Ascending aorta (tissue), 2 donors: Measurements from ENCODE around the gene OSBPL6. TPM values are rescaled to one million over a fixed set of nuclear protein-coding genes. Genes with fewer than 3 reads are reported as not detected.

ENCODE experiments used
- DNase-seq, 2 donors: peaks; one replicate each; pipeline ENCODE4 v3.0.0-alpha.2; 2019; ENCODE audit warnings: low spot score in 2 of 2
- H3K27ac ChIP-seq, 2 donors: fragments of 200-600 bp; sonication (generic); one replicate each; pipeline ENCODE4 v1.5.1; 2016 to 2017; ENCODE audit warnings: mild to moderate bottlenecking in 1 of 2
- H3K27me3 ChIP-seq: fragments of 200-600 bp; sonication (generic); one replicate; pipeline ENCODE4 v1.5.1; 2017
- H3K36me3 ChIP-seq, 2 donors: fragments of 200-600 bp; sonication (generic); one replicate each; pipeline ENCODE4 v1.5.1; 2016
- H3K4me1 ChIP-seq, 2 donors: fragments of 200-600 bp; sonication (generic); one replicate each; pipeline ENCODE4 v1.5.1; 2016 to 2017; ENCODE audit warnings: mild to moderate bottlenecking in 1 of 2
- H3K4me3 ChIP-seq, 2 donors: fragments of 200-600 bp; sonication (generic); one replicate each; pipeline ENCODE4 v1.5.1; 2016 to 2017; ENCODE audit warnings: mild to moderate bottlenecking in 1 of 2
- H3K9me3 ChIP-seq, 2 donors: fragments of 200-600 bp; sonication (generic); one replicate each; pipeline ENCODE4 v1.5.1; 2016
- intact Hi-C: fragments of 100-400 bp; cut with DNase I; formaldehyde crosslinking; loops from one replicate; pipeline ENCODE4 v1.15.1; 2023
- total RNA-seq: library from RNA; depleted of rRNA; stranded (reverse); fragments of >200 nt; gene quantifications from one replicate; pipeline ENCODE4 v1.1.0, GENCODE V29; 2016
- TF ChIP-seq, protein P1 (sequence below), 3 experiments: fragments of 200-600 bp in 2 of 3; fragments of 450-650 bp in 1 of 3; sonication (generic) in 2 of 3; IDR thresholded peaks; one replicate each; pipeline ENCODE4 v1.5.1; 2016 to 2019; ENCODE audit warnings: antibody characterized with exemption in 3 of 3, mild to moderate bottlenecking in 1 of 3, moderate library complexity in 1 of 3

OSBPL6 gene
- total RNA-seq, 1 donor from 2014 or later: 1.4 TPM

DNA sequence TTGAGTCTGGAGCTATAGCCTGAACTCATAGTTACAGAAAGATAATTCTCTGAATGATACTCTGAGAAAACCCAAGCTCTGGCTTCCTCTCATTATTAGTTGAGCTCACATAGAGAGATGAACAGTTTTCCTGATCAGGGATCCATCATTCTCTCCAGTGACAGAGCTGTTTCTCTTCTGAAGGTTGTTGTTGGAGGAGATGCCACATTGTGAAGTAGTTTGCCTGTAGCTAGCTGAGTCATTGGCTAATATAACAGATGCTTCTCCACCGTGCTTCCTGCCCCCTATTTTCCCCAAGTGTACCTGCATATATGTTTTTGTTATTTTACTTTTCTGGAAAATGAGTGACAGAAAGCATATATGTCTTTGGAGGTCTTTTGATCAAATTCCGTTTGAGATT lies 64.6 kb downstream of the OSBPL6 start:
- Histone ChIP-seq H3K4me3 (no peak overlapping the region), H3K36me3 (no peaks in the 10 kb centered on the region), H3K27ac (no peak overlapping the region), H3K4me1 (no peaks in the 10 kb centered on the region), H3K9me3 (no peaks in the 10 kb centered on the region), H3K27me3 (no peaks in the 10 kb centered on the region)
- TF ChIP-seq, protein P1, sequence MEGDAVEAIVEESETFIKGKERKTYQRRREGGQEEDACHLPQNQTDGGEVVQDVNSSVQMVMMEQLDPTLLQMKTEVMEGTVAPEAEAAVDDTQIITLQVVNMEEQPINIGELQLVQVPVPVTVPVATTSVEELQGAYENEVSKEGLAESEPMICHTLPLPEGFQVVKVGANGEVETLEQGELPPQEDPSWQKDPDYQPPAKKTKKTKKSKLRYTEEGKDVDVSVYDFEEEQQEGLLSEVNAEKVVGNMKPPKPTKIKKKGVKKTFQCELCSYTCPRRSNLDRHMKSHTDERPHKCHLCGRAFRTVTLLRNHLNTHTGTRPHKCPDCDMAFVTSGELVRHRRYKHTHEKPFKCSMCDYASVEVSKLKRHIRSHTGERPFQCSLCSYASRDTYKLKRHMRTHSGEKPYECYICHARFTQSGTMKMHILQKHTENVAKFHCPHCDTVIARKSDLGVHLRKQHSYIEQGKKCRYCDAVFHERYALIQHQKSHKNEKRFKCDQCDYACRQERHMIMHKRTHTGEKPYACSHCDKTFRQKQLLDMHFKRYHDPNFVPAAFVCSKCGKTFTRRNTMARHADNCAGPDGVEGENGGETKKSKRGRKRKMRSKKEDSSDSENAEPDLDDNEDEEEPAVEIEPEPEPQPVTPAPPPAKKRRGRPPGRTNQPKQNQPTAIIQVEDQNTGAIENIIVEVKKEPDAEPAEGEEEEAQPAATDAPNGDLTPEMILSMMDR (IDR thresholded peaks at IDR 0.05): no peak
- DNase-seq: no peak
- intact Hi-C loops: no loop called here

DNA sequence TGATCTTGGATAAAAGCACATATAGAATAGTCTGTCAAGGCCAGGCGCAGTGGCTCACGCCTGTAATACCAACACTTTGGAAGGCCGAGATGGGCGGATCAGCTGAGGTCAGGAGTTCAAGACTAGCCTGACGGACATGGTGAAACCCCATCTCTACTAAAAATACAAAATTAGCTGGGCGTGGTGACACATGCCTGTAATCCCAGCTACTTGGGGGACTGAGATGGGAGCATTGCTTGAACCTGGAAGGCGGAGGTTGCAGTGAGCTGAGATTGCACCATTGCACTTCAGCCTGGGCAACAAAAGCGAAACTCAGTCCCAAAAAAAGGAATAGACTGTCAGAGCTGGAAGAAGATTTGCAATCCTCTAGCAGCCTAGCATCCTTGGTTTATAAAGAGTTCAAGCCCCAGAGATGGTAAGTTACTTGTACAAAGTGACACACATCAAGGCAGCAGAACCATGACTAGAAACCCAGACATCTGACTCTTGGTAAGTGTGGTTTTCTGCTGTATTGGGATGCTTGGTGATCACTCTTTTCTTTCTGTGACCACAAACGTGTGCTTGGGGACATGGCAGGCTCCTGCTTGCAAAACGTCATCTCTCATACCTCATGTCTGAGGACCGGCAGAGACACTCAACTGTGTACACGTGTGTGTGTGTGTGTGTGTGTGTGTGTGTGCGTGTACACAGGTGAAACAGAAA lies 69.0 kb downstream of the OSBPL6 start:
- Histone ChIP-seq H3K4me1 (no peaks in the 10 kb centered on the region), H3K36me3 (no peaks in the 10 kb centered on the region)

DNA sequence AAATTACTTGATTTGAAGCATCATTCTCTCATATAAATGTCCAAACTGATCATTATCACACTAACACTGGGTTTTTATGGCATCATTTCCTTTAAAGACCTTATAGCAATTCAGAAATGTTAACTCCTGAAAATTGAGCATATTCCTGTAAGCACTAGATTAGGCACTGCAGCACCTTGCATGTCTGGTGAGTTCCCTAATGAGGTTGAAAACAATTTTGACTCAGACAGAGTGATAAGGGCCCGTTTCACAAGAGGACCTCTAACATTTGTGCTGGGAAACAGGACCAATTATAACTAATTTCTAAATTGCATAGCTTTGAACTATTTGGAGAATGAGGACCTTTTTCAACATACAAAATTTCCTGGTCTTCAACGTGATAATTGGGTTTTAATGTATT lies 69.9 kb downstream of the OSBPL6 start:
- intact Hi-C loops: no loop called here
- no peak overlapping the region for H3K4me3 ChIP-seq
- H3K27ac ChIP-seq: no peak overlapping the region
- TF ChIP-seq, protein P1 (IDR thresholded peaks at IDR 0.05): no peak
- DNase-seq: no peak
- no peaks in the 10 kb centered on the region for H3K9me3 ChIP-seq
- no peaks in the 10 kb centered on the region for H3K4me1 ChIP-seq
- H3K27me3 ChIP-seq: no peaks in the 10 kb centered on the region
- no peaks in the 10 kb centered on the region for H3K36me3 ChIP-seq

More for the DNA sequence above, 69.0 kb downstream of the OSBPL6 start:
- H3K27ac ChIP-seq: no peak overlapping the region
- intact Hi-C loops: no loop called here
- DNase-seq: no peak
- H3K9me3 ChIP-seq: no peaks in the 10 kb centered on the region
- no peaks in the 10 kb centered on the region for H3K27me3 ChIP-seq
- TF ChIP-seq, protein P1 (IDR thresholded peaks at IDR 0.05): no peak
- H3K4me3 ChIP-seq: no peak overlapping the region

DNA sequence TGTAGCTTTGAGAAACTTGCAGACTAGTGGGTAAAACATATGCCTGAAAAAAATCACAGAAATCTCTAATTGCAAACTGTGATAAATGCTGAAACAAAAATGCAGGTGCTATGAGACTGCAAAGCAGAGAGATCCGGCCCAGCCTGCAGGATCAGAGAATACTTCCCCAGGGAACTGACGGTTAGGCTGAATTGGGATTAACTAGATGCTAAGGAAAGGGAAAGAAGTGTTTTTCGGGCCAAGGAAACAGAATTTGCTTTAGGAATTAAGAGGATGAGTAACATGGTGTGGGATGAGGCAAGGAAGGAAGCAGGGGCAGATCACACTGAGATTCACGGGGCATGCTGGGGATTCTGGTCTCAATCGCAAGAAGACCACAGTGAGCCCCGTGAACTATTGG lies 71.5 kb downstream of the OSBPL6 start:
- H3K4me1 ChIP-seq: no peaks in the 10 kb centered on the region
- H3K36me3 ChIP-seq: no peaks in the 10 kb centered on the region
- no peaks in the 10 kb centered on the region for H3K27me3 ChIP-seq
- no peak overlapping the region for H3K27ac ChIP-seq
- DNase-seq: no peak
- no peak overlapping the region for H3K4me3 ChIP-seq
- TF ChIP-seq, protein P1 (IDR thresholded peaks at IDR 0.05): no peak
- intact Hi-C loops: no loop called here
- no peaks in the 10 kb centered on the region for H3K9me3 ChIP-seq

DNA sequence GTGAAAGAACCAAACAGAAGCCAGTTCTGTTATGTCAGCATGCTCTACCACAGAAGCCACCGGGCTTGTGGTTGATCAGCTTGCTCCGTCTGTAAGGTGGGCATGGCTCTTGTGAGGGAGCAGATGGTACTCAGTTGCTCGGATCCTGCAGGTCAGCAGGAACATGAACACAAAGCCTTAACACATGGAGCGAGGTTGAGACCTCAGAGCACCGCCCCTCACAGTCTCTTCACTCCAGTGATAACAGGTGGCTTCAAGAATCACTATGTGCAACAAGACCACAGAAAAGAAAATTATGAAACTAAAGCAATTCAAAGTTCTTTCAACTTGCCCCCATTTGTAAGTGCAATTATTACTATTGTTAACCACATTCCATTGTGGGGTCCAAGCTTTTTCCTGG lies 72.1 kb downstream of the OSBPL6 start:
- Histone ChIP-seq H3K27ac (no peak overlapping the region), H3K4me3 (no peak overlapping the region), H3K27me3 (no peaks in the 10 kb centered on the region), H3K36me3 (no peaks in the 10 kb centered on the region), H3K4me1 (no peaks in the 10 kb centered on the region), H3K9me3 (no peaks in the 10 kb centered on the region)
- TF ChIP-seq, protein P1 (IDR thresholded peaks at IDR 0.05): no peak
- intact Hi-C loops: no loop called here
- no peak for DNase-seq

DNA sequence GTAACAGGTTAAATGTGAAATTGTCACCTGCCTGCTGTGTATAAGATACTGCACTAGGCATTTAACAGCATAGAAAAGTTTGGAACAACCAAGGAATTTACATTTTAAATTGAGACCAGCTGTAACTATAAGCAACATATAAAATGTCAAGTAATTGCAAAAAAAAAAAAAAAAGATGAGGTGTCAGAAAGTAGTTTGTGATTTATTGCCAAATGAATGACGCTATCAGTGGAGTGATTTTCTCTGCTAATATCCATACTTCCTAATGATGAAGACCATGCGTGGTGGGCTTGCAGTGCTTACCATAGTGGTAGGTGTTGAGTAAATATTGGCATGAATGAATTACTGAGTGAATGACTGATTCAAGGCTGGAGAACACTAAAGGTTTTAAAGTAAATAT lies 73.3 kb downstream of the OSBPL6 start:
- H3K4me1 ChIP-seq: no peaks in the 10 kb centered on the region
- H3K36me3 ChIP-seq: no peaks in the 10 kb centered on the region
- no peak for DNase-seq
- H3K9me3 ChIP-seq: no peaks in the 10 kb centered on the region
- no peak overlapping the region for H3K27ac ChIP-seq
- TF ChIP-seq, protein P1 (IDR thresholded peaks at IDR 0.05): no peak
- intact Hi-C loops: no loop called here
- H3K27me3 ChIP-seq: no peaks in the 10 kb centered on the region
- no peak overlapping the region for H3K4me3 ChIP-seq
